Left cardiac atrium (tissue), 4 donors: ENCODE results near the gene ASTN1. TPM values are rescaled to one million over a fixed set of nuclear protein-coding genes. Genes with fewer than 3 reads are reported as not detected.

Source experiments
- ATAC-seq, 2 donors: fragments of 200-7000 bp; cut with Tn5 transposase; one replicate each; pipeline ENCODE4 v1.9.1; 2020; ENCODE audit warnings: mild to moderate bottlenecking in 2 of 2, moderate library complexity in 2 of 2
- DNase-seq: peaks from one replicate; pipeline ENCODE4 v3.0.0-alpha.2; 2020
- intact Hi-C, 2 donors: fragments of 100-400 bp; cut with DNase I; formaldehyde crosslinking; loops; one replicate each; pipeline versions ENCODE4 v1.14.1 to v1.15.1; 2022 to 2023
- microRNA-seq, 2 donors: library from miRNA; unstranded; fragments of <30 nt; microRNA quantifications; one replicate each; pipeline ENCODE4 v1.2.0, GENCODE V29; 2020
- total RNA-seq, 2 donors: library from RNA; stranded (reverse); fragmentation: NEBNext Ultra II Directional; extraction: Animal tissue kit (Norgen Biotek cat#: 25700); gene quantifications; one replicate each; pipeline ENCODE4 v1.2.1, GENCODE V29; 2021
- donor health status: DM: no; HTN: yes; CAD: no.
- donor health status: DM: no; HTN: yes; CAD: no; lungs with severe emphysema.
- donor health status: DM: yes; HTN: yes; CAD: no.
- donor health status: Dilated cardiomyopathy.

ASTN1 gene
- total RNA-seq, 2 donors from 2014 or later: 0.79 to 0.94 TPM

DNA sequence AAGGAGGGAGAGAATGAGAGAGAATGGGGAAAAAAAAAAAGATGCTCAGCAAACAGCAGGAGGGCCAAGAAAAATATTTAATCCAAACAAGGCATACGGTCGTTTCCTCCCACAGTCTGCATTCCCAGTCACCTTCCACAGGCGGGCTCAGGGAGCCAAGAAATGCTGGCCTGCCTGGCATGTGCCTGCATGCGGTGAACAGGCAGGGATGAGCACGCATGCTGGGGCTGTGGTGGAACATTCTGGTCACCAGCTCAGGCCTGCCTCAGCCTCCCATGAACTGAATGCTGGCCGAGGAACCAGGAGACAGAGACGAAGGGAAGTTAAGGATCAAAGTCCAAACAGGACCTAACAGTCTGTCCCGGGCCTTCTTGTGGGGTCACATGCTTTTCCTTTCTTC, 335.3 kb downstream of the ASTN1 start:
- DNase-seq (no peak), ATAC-seq (no peak)
- intact Hi-C loops: no loop called here

GRCh38 chr1:176826265-176826664, 338.2 kb downstream of the ASTN1 start:
- intact Hi-C loops: no loop called here
- ATAC-seq (no peak), DNase-seq (no peak)

- DNase-seq: no peak
- ATAC-seq: no peak
- intact Hi-C loops: no loop called here
Measured at GRCh38 chr1:176820391-176821031, 344.0 kb downstream of the ASTN1 start.

DNA sequence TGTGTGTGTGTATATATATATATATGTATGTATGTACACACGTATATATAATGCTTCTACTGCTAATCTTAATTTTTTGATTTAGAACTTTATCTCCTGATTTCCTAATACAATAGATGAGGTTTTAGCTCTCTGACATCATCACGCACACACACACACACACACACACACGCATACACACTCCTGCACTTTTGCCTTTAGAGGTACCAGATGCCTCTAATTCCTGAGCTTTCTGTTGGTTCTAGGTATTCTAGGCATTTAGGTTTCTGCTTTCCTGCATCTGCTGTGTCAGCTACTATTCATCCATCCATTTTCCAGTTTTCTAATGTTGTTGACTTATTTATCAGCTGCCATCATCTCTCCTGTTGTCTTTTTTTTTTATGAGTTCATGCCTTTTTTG, 348.3 kb downstream of the ASTN1 start:
- no peak for DNase-seq
- intact Hi-C loops: no loop called here
- no peak for ATAC-seq

- ATAC-seq (no peak), DNase-seq (no peak)
- intact Hi-C loops: no loop called here
Measured at GRCh38 chr1:176815621-176816020, 348.9 kb downstream of the ASTN1 start.

- DNase-seq: no peak
- peak in 1 of 2 donors; percentile 53 for ATAC-seq
- intact Hi-C loops: no loop called here
Measured at GRCh38 chr1:176811511-176812288, 352.8 kb downstream of the ASTN1 start.

DNA sequence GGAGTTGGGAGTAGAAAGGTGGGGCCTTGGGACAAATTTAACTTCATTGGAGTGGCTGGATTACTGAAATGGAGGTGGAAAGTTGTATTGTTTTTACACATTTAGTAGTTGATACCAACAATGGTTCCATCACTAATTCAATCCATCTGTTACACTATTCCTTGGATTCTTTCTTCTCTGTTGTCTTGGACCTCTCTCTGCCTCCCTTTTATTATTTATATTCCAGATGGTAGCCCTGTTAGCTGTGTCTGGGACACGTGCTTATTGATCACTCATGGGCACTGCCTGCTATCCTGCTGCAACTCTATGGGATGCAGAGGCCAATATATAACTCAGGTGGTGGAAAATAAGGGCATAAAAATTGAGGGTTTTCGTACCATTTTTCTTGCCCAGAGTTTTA, 355.2 kb downstream of the ASTN1 start:
- DNase-seq (no peak), ATAC-seq (no peak)
- intact Hi-C loops: no loop called here

Small RNAs within 50 kb of the gene (microRNA-seq; reads per million reads assigned to microRNA genes)
- 0.20 to 0.82 reads per million in 2 donors for gene MIR488

Other genes with a start within 250 kb of the ASTN1 start
- gene BRINP2, start 6.2 kb upstream of the ASTN1 start, total RNA-seq: 1 to 10 TPM in 1 of 2 donors, under 1 TPM in 1; 0.24 to 1.4 TPM